GM23338 (cell line): ENCODE data around the gene CWC27.
"Not testable (repeated sequence)": the region's sequence is repeated elsewhere in the genome, so short reads cannot be mapped to it uniquely, and the experiment has no call there.

ENCODE experiments used
- CREB1 ChIP-seq: fragments of 250-450 bp; sonication (Bioruptor Pico); IDR thresholded peaks from 2 replicates; pipeline ENCODE4 v1.5.0; 2020; ENCODE audit warnings: low read depth, mild to moderate bottlenecking, moderate library complexity
- CTCF ChIP-seq, 2 experiments: fragments of 200-600 bp in 1 of 2; sonication (generic) in 1 of 2; conservative IDR thresholded peaks; 2 replicates each; pipeline versions ENCODE4 v1.5.1 to v1.6.1; 2016 to 2017; ENCODE audit warnings: antibody characterized with exemption in 2 of 2, low read depth in 2 of 2, mild to moderate bottlenecking in 2 of 2, moderate library complexity in 1 of 2
- ETS1 ChIP-seq: IDR thresholded peaks from 2 replicates; pipeline ENCODE4 v1.6.1; 2016; ENCODE audit warnings: antibody characterized with exemption
- EZH2 ChIP-seq: fragments of 200-600 bp; sonication (generic); IDR thresholded peaks from one replicate; pipeline ENCODE4 v1.8.0; 2017; ENCODE audit warnings: antibody characterized with exemption, mild to moderate bottlenecking, low read depth; ENCODE audit not compliant: unreplicated experiment
- EZH2phosphoT487 ChIP-seq: fragments of 200-600 bp; sonication (generic); IDR thresholded peaks from one replicate; pipeline ENCODE4 v1.8.1; 2018; ENCODE audit warnings: antibody characterized with exemption; ENCODE audit not compliant: unreplicated experiment
- JUNB ChIP-seq: IDR thresholded peaks from one replicate; pipeline ENCODE4 v1.6.1; 2016; ENCODE audit warnings: antibody characterized with exemption; ENCODE audit not compliant: unreplicated experiment
- NANOG ChIP-seq: IDR thresholded peaks from 2 replicates; pipeline ENCODE4 v1.6.1; 2016; ENCODE audit warnings: antibody characterized with exemption, borderline replicate concordance
- POLR2AphosphoS5 ChIP-seq: IDR thresholded peaks from 2 replicates; pipeline ENCODE4 v1.6.1; 2016; ENCODE audit warnings: antibody characterized with exemption, low read depth
- STAT1 ChIP-seq: IDR thresholded peaks from one replicate; pipeline ENCODE4 v1.6.1; 2016; ENCODE audit warnings: antibody characterized with exemption; ENCODE audit not compliant: unreplicated experiment
- ZNF114 ChIP-seq: fragments of 250-450 bp; sonication (Bioruptor Pico); IDR thresholded peaks from 2 replicates; pipeline ENCODE4 v1.5.0; 2020; ENCODE audit warnings: mild to moderate bottlenecking, moderate library complexity
- ZNF331 ChIP-seq: fragments of 250-450 bp; sonication (Bioruptor Pico); IDR thresholded peaks from 2 replicates; pipeline ENCODE4 v1.5.0; 2020; ENCODE audit warnings: low read depth, mild to moderate bottlenecking, moderate library complexity
- TF ChIP-seq, protein P1 (sequence below): IDR thresholded peaks from one replicate; pipeline ENCODE4 v1.6.1; 2018; ENCODE audit warnings: antibody characterized with exemption; ENCODE audit not compliant: unreplicated experiment

GRCh38 chr5:64939422-64939771, 170.7 kb downstream of the CWC27 start:
- not testable (repeated sequence) for TF ChIP-seq CTCF (conservative IDR thresholded peaks at IDR 0.05; ENCODE audit: low read depth in 2 of 2); ZNF114 (CRISPR knock-in tag); ETS1; POLR2AphosphoS5; CREB1 (CRISPR knock-in tag); EZH2phosphoT487; ZNF331 (CRISPR knock-in tag); EZH2; STAT1; NANOG; JUNB
- TF ChIP-seq, protein P1, sequence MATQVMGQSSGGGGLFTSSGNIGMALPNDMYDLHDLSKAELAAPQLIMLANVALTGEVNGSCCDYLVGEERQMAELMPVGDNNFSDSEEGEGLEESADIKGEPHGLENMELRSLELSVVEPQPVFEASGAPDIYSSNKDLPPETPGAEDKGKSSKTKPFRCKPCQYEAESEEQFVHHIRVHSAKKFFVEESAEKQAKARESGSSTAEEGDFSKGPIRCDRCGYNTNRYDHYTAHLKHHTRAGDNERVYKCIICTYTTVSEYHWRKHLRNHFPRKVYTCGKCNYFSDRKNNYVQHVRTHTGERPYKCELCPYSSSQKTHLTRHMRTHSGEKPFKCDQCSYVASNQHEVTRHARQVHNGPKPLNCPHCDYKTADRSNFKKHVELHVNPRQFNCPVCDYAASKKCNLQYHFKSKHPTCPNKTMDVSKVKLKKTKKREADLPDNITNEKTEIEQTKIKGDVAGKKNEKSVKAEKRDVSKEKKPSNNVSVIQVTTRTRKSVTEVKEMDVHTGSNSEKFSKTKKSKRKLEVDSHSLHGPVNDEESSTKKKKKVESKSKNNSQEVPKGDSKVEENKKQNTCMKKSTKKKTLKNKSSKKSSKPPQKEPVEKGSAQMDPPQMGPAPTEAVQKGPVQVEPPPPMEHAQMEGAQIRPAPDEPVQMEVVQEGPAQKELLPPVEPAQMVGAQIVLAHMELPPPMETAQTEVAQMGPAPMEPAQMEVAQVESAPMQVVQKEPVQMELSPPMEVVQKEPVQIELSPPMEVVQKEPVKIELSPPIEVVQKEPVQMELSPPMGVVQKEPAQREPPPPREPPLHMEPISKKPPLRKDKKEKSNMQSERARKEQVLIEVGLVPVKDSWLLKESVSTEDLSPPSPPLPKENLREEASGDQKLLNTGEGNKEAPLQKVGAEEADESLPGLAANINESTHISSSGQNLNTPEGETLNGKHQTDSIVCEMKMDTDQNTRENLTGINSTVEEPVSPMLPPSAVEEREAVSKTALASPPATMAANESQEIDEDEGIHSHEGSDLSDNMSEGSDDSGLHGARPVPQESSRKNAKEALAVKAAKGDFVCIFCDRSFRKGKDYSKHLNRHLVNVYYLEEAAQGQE: not testable (repeated sequence)
